ENCODE measurements around the gene PAWR. TPM values are rescaled to one million over a fixed set of nuclear protein-coding genes. Genes with fewer than 3 reads are reported as not detected.
"Not testable (repeated sequence)": the region's sequence is repeated elsewhere in the genome, so short reads cannot be mapped to it uniquely, and the experiment has no call there.

The PAWR gene
- total RNA-seq, 1 experiment from 2014 or later = 106 TPM

DNA sequence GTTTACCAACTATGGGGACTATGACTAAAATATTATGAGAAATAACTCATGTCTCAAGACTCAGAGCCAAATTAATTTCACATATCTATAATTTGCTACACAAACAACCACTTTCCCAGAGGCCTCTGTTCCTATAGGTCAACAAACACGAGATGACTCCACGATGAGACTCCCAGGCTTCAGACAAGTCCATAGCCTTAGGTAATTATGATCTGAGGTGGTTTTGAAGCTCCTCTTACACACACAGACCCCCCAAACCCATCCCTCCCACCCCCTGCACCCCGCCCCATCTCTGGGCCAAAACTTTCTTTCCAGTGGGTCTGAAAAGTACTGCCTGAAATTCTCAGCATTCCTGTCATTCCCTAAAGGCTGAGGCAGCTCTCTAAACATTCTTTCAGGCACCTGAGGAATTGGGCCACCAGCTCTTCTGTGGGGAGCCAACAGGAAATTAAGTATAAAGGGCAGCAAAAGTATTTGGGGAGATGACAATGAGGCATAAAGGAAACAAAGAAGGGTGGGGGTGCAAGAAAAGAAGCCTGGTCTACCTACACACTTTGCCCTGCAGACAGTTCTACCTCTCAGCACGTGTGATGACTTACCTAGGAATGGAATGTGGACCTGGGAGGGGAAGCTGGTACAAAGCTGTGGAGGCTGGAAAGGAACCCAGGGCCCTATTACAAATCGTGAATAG lies 143.6 kb downstream of the PAWR start:
- ChIA-PET POLR2A (interaction anchor here (0.9 kb wide), 1 partner anchor 191 kb away, joined by 3 read pairs; no protein-coding TSS in a partner anchor), CTCF (interaction anchor here (0.6 to 1.4 kb wide), 8 partner anchors 10 to 1400 kb away, joined by 3 to 5 read pairs (median 3); no protein-coding TSS in a partner anchor), RAD21 (ENCODE audit: low non-redundant PET in 1 of 2, low total read pairs in 2 of 2, uncharacterized antibody in 2 of 2, unreplicated experiment in 2 of 2) (no interaction called here)
- TF ChIP-seq MAX (IDR thresholded peaks at IDR 0.05) (peak; percentile 70), POLR2A (IDR thresholded peaks at IDR 0.05; ENCODE audit: borderline replicate concordance, extremely low read depth, insufficient read depth, insufficient read length) (no peak), EGR1 (IDR thresholded peaks at IDR 0.05; ENCODE audit: low read depth) (no peak), FOSL1 (IDR thresholded peaks at IDR 0.05; ENCODE audit: low read depth) (peak; percentile 71; the same call in 1 of the 2 replicates), CBX3 (IDR thresholded peaks at IDR 0.05; ENCODE audit: low read depth) (peak; percentile 12; the same call in 1 of the 2 replicates), ATF3 (IDR thresholded peaks at IDR 0.05) (peak; percentile 69), JUND (IDR thresholded peaks at IDR 0.05) (peak; percentile 61; the same call in 1 of the 2 replicates)
- Histone ChIP-seq H4K20me1 (ENCODE audit: insufficient read depth) (no peaks in the 10 kb centered on the region), H3K27me3 (ENCODE audit: insufficient read depth, low read length) (no peaks in the 10 kb centered on the region), H3K4me1 (ENCODE audit: control insufficient read depth in 1 of 2, insufficient read depth in 2 of 2, low read length in 2 of 2) (peaks cover 28 to 48% of the 10 kb centered on the region in 2 experiments), H3K4me2 (ENCODE audit: low read length) (peak overlapping the region; percentile 73), H2AFZ (ENCODE audit: low read depth, low read length, poor library complexity, severe bottlenecking) (no peak overlapping the region), H3K27ac (ENCODE audit: low read depth, low read length) (peak overlapping the region; percentile 85), H3K36me3 (ENCODE audit: control insufficient read depth in 1 of 2, insufficient read depth in 2 of 2, low read length in 2 of 2) (no peaks in the 10 kb centered on the region), H3K9ac (ENCODE audit: low read length) (peak overlapping the region; percentile 44), H3K4me3 (replicated peaks in 1 of 2; ENCODE audit: low read depth in 1 of 2, low read length in 2 of 2) (peak overlapping the region in 1 of 2 experiments; percentile 30; a peak in 2 of 4 replicates), H3K9me2 (ENCODE audit: insufficient read depth) (no peaks in the 10 kb centered on the region), H3K79me2 (ENCODE audit: insufficient read depth, low read length) (no peaks in the 10 kb centered on the region), H3K9me3 (ENCODE audit: control insufficient read depth in 1 of 2, insufficient read depth in 1 of 2, low read depth in 1 of 2, low read length in 2 of 2) (no peaks in the 10 kb centered on the region)
- peak; percentile 90 for ATAC-seq
- no TSS peak for BruUV-seq (replicated peaks)
- peak; percentile 78 for DNase-seq (ENCODE audit: low read depth, low spot score)
- intact Hi-C loops (cut with micrococcal nuclease) = loop anchor here (2.0 kb wide), 1 partner anchor 192 kb away; no protein-coding TSS in a partner anchor

- peak overlapping the region; percentile 73 for H3K4me2 ChIP-seq (ENCODE audit: low read length)
- no peaks in the 10 kb centered on the region for H3K9me3 ChIP-seq (ENCODE audit: control insufficient read depth in 1 of 2, insufficient read depth in 1 of 2, low read depth in 1 of 2, low read length in 2 of 2)
- no peak overlapping the region for H3K4me3 ChIP-seq (replicated peaks in 1 of 2; ENCODE audit: low read depth in 1 of 2, low read length in 2 of 2)
- no peak for ATAC-seq
- TSS peak; percentile 36 for BruUV-seq (replicated peaks)
- H4K20me1 ChIP-seq (ENCODE audit: insufficient read depth) = no peaks in the 10 kb centered on the region
- ChIA-PET RAD21 (ENCODE audit: low non-redundant PET in 1 of 2, low total read pairs in 2 of 2, uncharacterized antibody in 2 of 2, unreplicated experiment in 2 of 2) (no interaction called here), POLR2A (interaction anchor here (0.9 kb wide), 1 partner anchor 191 kb away, joined by 3 read pairs; no protein-coding TSS in a partner anchor), CTCF (interaction anchor here (0.7 to 1.4 kb wide), 3 partner anchors 127 to 1400 kb away, joined by 3 to 4 read pairs (median 4); no protein-coding TSS in a partner anchor)
- no peak overlapping the region for H2AFZ ChIP-seq (ENCODE audit: low read depth, low read length, poor library complexity, severe bottlenecking)
- no peaks in the 10 kb centered on the region for H3K9me2 ChIP-seq (ENCODE audit: insufficient read depth)
- DNase-seq (ENCODE audit: low read depth, low spot score) = no peak
- peaks cover 28 to 48% of the 10 kb centered on the region in 2 experiments for H3K4me1 ChIP-seq (ENCODE audit: control insufficient read depth in 1 of 2, insufficient read depth in 2 of 2, low read length in 2 of 2)
- H3K9ac ChIP-seq (ENCODE audit: low read length) = peak overlapping the region; percentile 44
- TF ChIP-seq ZFX (IDR thresholded peaks at IDR 0.05) = no peak
- H3K36me3 ChIP-seq (ENCODE audit: control insufficient read depth in 1 of 2, insufficient read depth in 2 of 2, low read length in 2 of 2) = no peaks in the 10 kb centered on the region
- H3K27ac ChIP-seq (ENCODE audit: low read depth, low read length) = peak overlapping the region; percentile 85; the same call in 1 of the 2 replicates
- intact Hi-C loops (cut with micrococcal nuclease) = loop anchor here (2.0 kb wide), 1 partner anchor 192 kb away; no protein-coding TSS in a partner anchor
- no peaks in the 10 kb centered on the region for H3K79me2 ChIP-seq (ENCODE audit: insufficient read depth, low read length)
- no peaks in the 10 kb centered on the region for H3K27me3 ChIP-seq (ENCODE audit: insufficient read depth, low read length)
Observed at GRCh38 chr12:79546466-79547043, 144.2 kb downstream of the PAWR start.

- RAD21 ChIA-PET (ENCODE audit: low non-redundant PET in 1 of 2, low total read pairs in 2 of 2, uncharacterized antibody in 2 of 2, unreplicated experiment in 2 of 2); ATAC-seq; H3K4me2 ChIP-seq (ENCODE audit: low read length); intact Hi-C loops (cut with micrococcal nuclease); H3K4me3 ChIP-seq (replicated peaks in 1 of 2; ENCODE audit: low read depth in 1 of 2, low read length in 2 of 2); H3K9me2 ChIP-seq (ENCODE audit: insufficient read depth); H3K79me2 ChIP-seq (ENCODE audit: insufficient read depth, low read length); H3K9me3 ChIP-seq (ENCODE audit: control insufficient read depth in 1 of 2, insufficient read depth in 1 of 2, low read depth in 1 of 2, low read length in 2 of 2); H3K9ac ChIP-seq (ENCODE audit: low read length); DNase-seq (ENCODE audit: low read depth, low spot score); H3K27me3 ChIP-seq (ENCODE audit: insufficient read depth, low read length); CTCF ChIA-PET; H2AFZ ChIP-seq (ENCODE audit: low read depth, low read length, poor library complexity, severe bottlenecking); H4K20me1 ChIP-seq (ENCODE audit: insufficient read depth); BruUV-seq (replicated peaks); H3K36me3 ChIP-seq (ENCODE audit: control insufficient read depth in 1 of 2, insufficient read depth in 2 of 2, low read length in 2 of 2); H3K27ac ChIP-seq (ENCODE audit: low read depth, low read length): not testable (repeated sequence)
- POLR2A ChIA-PET = interaction anchor here (0.7 kb wide), 1 partner anchor 30 kb away, joined by 3 read pairs; no protein-coding TSS in a partner anchor
- H3K4me1 ChIP-seq (ENCODE audit: control insufficient read depth in 1 of 2, insufficient read depth in 2 of 2, low read length in 2 of 2) = peaks cover 28 to 41% of the 10 kb centered on the region in 2 experiments
Observed at GRCh38 chr12:79544439-79544838, 146.3 kb downstream of the PAWR start.
